PC-9 (cell line): Measurements from ENCODE around the gene ZNFX1. TPM values are rescaled to one million over a fixed set of nuclear protein-coding genes. Genes with fewer than 3 reads are reported as not detected.

Experiments
- BruUV-seq: library from RNA; stranded (reverse); fragments of 400-500 nt; replicated peaks from 2 replicates; lab custom pipeline; 2021; lab: Mats Ljungman, UMichigan
- CTCF ChIA-PET: fragments of 300-600 bp; sonication (Branson Sonifier 250); formaldehyde crosslinking; loops from one replicate; lab custom pipeline; 2022; ENCODE audit warnings: antibody characterized with exemption; lab: Charles Lee
- POLR2A ChIA-PET: fragments of 300-600 bp; sonication (Branson Sonifier 250); formaldehyde crosslinking; loops from one replicate; lab custom pipeline; 2022; ENCODE audit warnings: antibody characterized with exemption; ENCODE audit not compliant: unreplicated experiment; lab: Charles Lee
- DNase-seq, 2 experiments: peaks; one replicate each; pipeline versions ENCODE4 v3.0.0 to v3.0.0-alpha.2; 2015 to 2022; ENCODE audit warnings: mixed read lengths in 1 of 2
- H2AFZ ChIP-seq: fragments of 200-600 bp; sonication (generic); 2 replicates; pipeline ENCODE4 v1.8.1; 2017; ENCODE audit warnings: antibody characterized with exemption
- H3F3A ChIP-seq: fragments of 200-600 bp; sonication (generic); 2 replicates; pipeline ENCODE4 v1.8.1; 2017; ENCODE audit warnings: antibody characterized with exemption, mild to moderate bottlenecking, low read depth; ENCODE audit not compliant: insufficient read depth
- H3K27ac ChIP-seq: fragments of 200-600 bp; sonication (generic); 2 replicates; pipeline ENCODE4 v1.6.1; 2016; ENCODE audit warnings: mixed run types
- H3K27me3 ChIP-seq: fragments of 200-600 bp; sonication (generic); 2 replicates; pipeline ENCODE4 v1.6.1; 2016; ENCODE audit warnings: low read depth, mixed run types; ENCODE audit not compliant: insufficient read depth
- H3K36me3 ChIP-seq: fragments of 200-600 bp; sonication (generic); 2 replicates; pipeline ENCODE4 v1.6.1; 2016; ENCODE audit warnings: low read depth, mixed run types
- H3K4me1 ChIP-seq: fragments of 200-600 bp; sonication (generic); replicated peaks from 2 replicates; pipeline ENCODE4 v1.6.1; 2016; ENCODE audit warnings: mixed run types; ENCODE audit not compliant: insufficient read depth
- H3K4me2 ChIP-seq: fragments of 200-600 bp; sonication (generic); 2 replicates; pipeline ENCODE4 v1.6.1; 2017; ENCODE audit warnings: mixed run types
- H3K4me3 ChIP-seq: fragments of 200-600 bp; sonication (generic); 2 replicates; pipeline ENCODE4 v1.6.1; 2016; ENCODE audit warnings: mixed run types
- H3K79me2 ChIP-seq: fragments of 200-600 bp; sonication (generic); 2 replicates; pipeline ENCODE4 v1.6.1; 2017; ENCODE audit warnings: low read depth, mixed run types
- H3K9me2 ChIP-seq: fragments of 200-600 bp; sonication (generic); 2 replicates; pipeline ENCODE4 v1.8.1; 2017; ENCODE audit warnings: mild to moderate bottlenecking; ENCODE audit not compliant: insufficient read depth
- H3K9me3 ChIP-seq: fragments of 200-600 bp; sonication (generic); 2 replicates; pipeline ENCODE4 v1.8.1; 2016; ENCODE audit warnings: low read depth; ENCODE audit not compliant: insufficient read depth
- H4K20me1 ChIP-seq: fragments of 200-600 bp; sonication (generic); 2 replicates; pipeline ENCODE4 v1.8.1; 2017; ENCODE audit not compliant: insufficient read depth
- EZH2 ChIP-seq: fragments of 200-600 bp; sonication (generic); IDR thresholded peaks from 2 replicates; pipeline ENCODE4 v1.8.0; 2017; ENCODE audit warnings: antibody characterized with exemption, low read depth
- intact Hi-C: fragments of 100-400 bp; cut with micrococcal nuclease; formaldehyde crosslinking; loops from one replicate; pipeline ENCODE4 v1.10.0; 2022; ENCODE audit not compliant: unreplicated experiment
- total RNA-seq: library from RNA; stranded (reverse); gene quantifications from 2 replicates; pipeline ENCODE4 v1.2.3, GENCODE V29; 2021
- TF ChIP-seq, protein P1 (sequence below): fragments of 200-600 bp; sonication (generic); conservative IDR thresholded peaks from 2 replicates; pipeline ENCODE4 v1.6.1; 2017; ENCODE audit warnings: mixed run types, antibody characterized with exemption, mild to moderate bottlenecking, moderate library complexity

The ZNFX1 gene
- total RNA-seq, 1 experiment from 2014 or later: 29.7 TPM

DNA sequence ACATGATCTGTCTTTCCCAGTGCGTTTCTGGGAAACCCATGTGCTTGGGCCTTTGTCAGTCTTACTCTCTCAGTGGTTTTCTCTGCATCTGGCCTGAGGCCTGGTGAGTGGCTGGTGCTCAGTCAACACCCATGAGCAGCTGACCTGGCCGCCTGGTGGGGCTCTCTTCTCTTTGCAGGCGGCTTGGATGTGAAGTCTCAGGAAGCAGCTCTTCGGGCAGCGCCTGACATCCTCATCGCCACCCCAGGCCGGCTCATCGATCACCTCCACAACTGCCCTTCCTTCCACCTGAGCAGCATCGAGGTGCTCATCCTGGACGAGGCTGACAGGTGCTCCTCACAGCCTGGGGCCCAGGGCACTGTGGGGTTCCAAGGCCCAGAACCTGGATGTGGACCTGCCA lies 47.8 kb downstream of the ZNFX1 start:
- CTCF ChIA-PET: interaction anchor here (0.7 kb wide), 1 partner anchor 659 kb away, joined by 6 read pairs; no protein-coding TSS in a partner anchor
- Histone ChIP-seq H4K20me1 (no peaks in the 10 kb centered on the region; the same call in 1 of the 2 replicates), H3K79me2 (no peaks in the 10 kb centered on the region), H3K4me3 (no peak overlapping the region), H3K4me2 (no peak overlapping the region), H3K9me3 (no peaks in the 10 kb centered on the region), H2AFZ (no peak overlapping the region), H3K27ac (no peak overlapping the region), H3K4me1 (no peaks in the 10 kb centered on the region), H3K27me3 (no peaks in the 10 kb centered on the region), H3K36me3 (peaks cover 37% of the 10 kb centered on the region), H3F3A (no peaks in the 10 kb centered on the region), H3K9me2 (no peaks in the 10 kb centered on the region)
- TF ChIP-seq, protein P1, sequence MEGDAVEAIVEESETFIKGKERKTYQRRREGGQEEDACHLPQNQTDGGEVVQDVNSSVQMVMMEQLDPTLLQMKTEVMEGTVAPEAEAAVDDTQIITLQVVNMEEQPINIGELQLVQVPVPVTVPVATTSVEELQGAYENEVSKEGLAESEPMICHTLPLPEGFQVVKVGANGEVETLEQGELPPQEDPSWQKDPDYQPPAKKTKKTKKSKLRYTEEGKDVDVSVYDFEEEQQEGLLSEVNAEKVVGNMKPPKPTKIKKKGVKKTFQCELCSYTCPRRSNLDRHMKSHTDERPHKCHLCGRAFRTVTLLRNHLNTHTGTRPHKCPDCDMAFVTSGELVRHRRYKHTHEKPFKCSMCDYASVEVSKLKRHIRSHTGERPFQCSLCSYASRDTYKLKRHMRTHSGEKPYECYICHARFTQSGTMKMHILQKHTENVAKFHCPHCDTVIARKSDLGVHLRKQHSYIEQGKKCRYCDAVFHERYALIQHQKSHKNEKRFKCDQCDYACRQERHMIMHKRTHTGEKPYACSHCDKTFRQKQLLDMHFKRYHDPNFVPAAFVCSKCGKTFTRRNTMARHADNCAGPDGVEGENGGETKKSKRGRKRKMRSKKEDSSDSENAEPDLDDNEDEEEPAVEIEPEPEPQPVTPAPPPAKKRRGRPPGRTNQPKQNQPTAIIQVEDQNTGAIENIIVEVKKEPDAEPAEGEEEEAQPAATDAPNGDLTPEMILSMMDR: no peak
- TF ChIP-seq EZH2: no peak
- POLR2A ChIA-PET: interaction anchor here (0.5 kb wide), 1 partner anchor 32 kb away, joined by 5 read pairs; no protein-coding TSS in a partner anchor
- intact Hi-C loops: no loop called here
- no TSS peak for BruUV-seq
- DNase-seq: no peak

DNA sequence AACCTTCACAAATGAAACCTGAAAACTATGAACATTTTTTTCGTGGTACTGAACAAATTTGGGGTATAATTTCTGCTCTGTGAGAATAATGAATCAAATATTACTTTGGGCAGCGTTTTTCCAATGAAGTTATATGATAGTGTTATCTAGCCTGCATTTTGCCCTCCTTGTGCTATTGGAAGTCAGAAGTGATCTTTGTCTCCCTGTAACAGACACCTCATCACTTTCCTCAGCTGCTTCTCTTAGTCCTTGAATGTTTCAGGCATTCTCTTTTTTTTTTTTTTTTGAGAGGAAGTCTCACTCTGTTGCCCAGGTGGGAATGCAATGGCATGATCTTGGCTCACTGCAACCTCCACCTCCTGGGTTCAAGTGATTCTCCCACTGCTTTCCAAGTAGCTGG lies 48.5 kb downstream of the ZNFX1 start:
- Histone ChIP-seq H3K9me3 (no peaks in the 10 kb centered on the region), H3K27ac (no peak overlapping the region), H3K4me1 (no peaks in the 10 kb centered on the region), H3K9me2 (no peaks in the 10 kb centered on the region), H3K4me2 (no peak overlapping the region), H3F3A (no peaks in the 10 kb centered on the region), H3K36me3 (peaks cover 31% of the 10 kb centered on the region), H2AFZ (no peak overlapping the region), H3K79me2 (no peaks in the 10 kb centered on the region), H3K4me3 (no peak overlapping the region), H3K27me3 (no peaks in the 10 kb centered on the region), H4K20me1 (no peaks in the 10 kb centered on the region; the same call in 1 of the 2 replicates)
- DNase-seq: no peak
- ChIA-PET POLR2A (interaction anchor here (0.5 kb wide), 1 partner anchor 33 kb away, joined by 5 read pairs; no protein-coding TSS in a partner anchor), CTCF (interaction anchor here (0.6 to 0.7 kb wide), 2 partner anchors 17 to 659 kb away, joined by 3 to 6 read pairs; no protein-coding TSS in a partner anchor)
- intact Hi-C loops: no loop called here
- no TSS peak for BruUV-seq
- TF ChIP-seq, protein P1: no peak
- TF ChIP-seq EZH2: no peak

DNA sequence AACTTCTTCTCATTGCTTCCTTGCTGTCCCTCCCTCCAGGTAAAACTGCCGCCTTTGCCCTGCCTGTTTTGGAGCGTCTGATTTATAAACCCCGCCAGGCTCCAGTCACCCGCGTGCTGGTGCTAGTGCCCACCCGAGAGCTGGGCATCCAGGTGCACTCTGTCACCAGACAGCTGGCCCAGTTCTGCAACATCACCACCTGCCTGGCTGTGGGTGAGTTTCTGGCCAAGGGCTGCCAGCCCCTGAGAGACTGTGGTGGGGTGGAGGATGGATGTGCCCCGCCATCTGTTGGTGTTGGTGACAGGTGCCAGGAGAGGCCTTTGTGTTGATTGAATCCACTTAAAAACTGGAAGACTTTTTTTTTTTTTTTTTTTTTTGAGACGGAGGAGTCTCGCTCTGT lies 49.2 kb downstream of the ZNFX1 start:
- Histone ChIP-seq H3F3A (no peaks in the 10 kb centered on the region), H3K79me2 (no peaks in the 10 kb centered on the region), H3K9me3 (no peaks in the 10 kb centered on the region), H3K4me2 (no peak overlapping the region), H4K20me1 (no peaks in the 10 kb centered on the region; the same call in 1 of the 2 replicates), H3K4me1 (no peaks in the 10 kb centered on the region), H3K27me3 (no peaks in the 10 kb centered on the region), H3K4me3 (no peak overlapping the region), H3K27ac (no peak overlapping the region), H2AFZ (no peak overlapping the region), H3K36me3 (peaks cover 27% of the 10 kb centered on the region), H3K9me2 (no peaks in the 10 kb centered on the region)
- no TSS peak for BruUV-seq
- intact Hi-C loops: no loop called here
- DNase-seq: no peak
- POLR2A ChIA-PET: no interaction called here
- no peak for TF ChIP-seq EZH2
- TF ChIP-seq, protein P1: no peak
- CTCF ChIA-PET: no interaction called here
